HG03342 (cell line): ENCODE data around the gene TRRAP.

ENCODE experiments used
- ATAC-seq: cut with Tn5 transposase; IDR thresholded peaks from one replicate; pipeline ENCODE4 v1.9.1; 2021; ENCODE audit warnings: mild to moderate bottlenecking, moderate library complexity; ENCODE audit not compliant: unreplicated experiment

The TRRAP gene

GRCh38 chr7:99002148-99002826 lies 124.0 kb downstream of the TRRAP start:
- no peak for ATAC-seq

- no peak for ATAC-seq
Measured at GRCh38 chr7:99002827-99003212, 124.5 kb downstream of the TRRAP start.

- ATAC-seq = no peak
Measured at GRCh38 chr7:99003419-99003818, 125.1 kb downstream of the TRRAP start.

- ATAC-seq = no peak
Measured at GRCh38 chr7:99004216-99004615, 125.9 kb downstream of the TRRAP start.

GRCh38 chr7:99004781-99005500 lies 126.6 kb downstream of the TRRAP start:
- no peak for ATAC-seq

- ATAC-seq = no peak
Measured at GRCh38 chr7:99005776-99006175, 127.4 kb downstream of the TRRAP start.

- ATAC-seq = no peak
Measured at GRCh38 chr7:99006739-99007424, 128.6 kb downstream of the TRRAP start.

- no peak for ATAC-seq
Measured at GRCh38 chr7:99008181-99008631, 129.9 kb downstream of the TRRAP start.

- ATAC-seq = no peak
Measured at GRCh38 chr7:99008921-99009530, 130.7 kb downstream of the TRRAP start.

- ATAC-seq = no peak
Measured at GRCh38 chr7:99010281-99010680, 131.9 kb downstream of the TRRAP start.

- no peak for ATAC-seq
Measured at GRCh38 chr7:99011341-99011705, 133.0 kb downstream of the TRRAP start.

GRCh38 chr7:99011706-99012404 lies 133.5 kb downstream of the TRRAP start:
- no peak for ATAC-seq

GRCh38 chr7:99012722-99013121 lies 134.4 kb downstream of the TRRAP start:
- ATAC-seq = no peak

- ATAC-seq = no peak
Measured at GRCh38 chr7:99013266-99014112, 135.2 kb downstream of the TRRAP start.

GRCh38 chr7:99014113-99014985 lies 136.0 kb downstream of the TRRAP start:
- ATAC-seq = no peak

- ATAC-seq = no peak
Measured at GRCh38 chr7:99016196-99016595, 137.9 kb downstream of the TRRAP start.

- no peak for ATAC-seq
Measured at GRCh38 chr7:99019523-99020412, 141.4 kb downstream of the TRRAP start.

GRCh38 chr7:99020413-99020715 lies 142.0 kb downstream of the TRRAP start:
- ATAC-seq = no peak
